Measurements from ENCODE around the gene VKORC1.

DNA sequence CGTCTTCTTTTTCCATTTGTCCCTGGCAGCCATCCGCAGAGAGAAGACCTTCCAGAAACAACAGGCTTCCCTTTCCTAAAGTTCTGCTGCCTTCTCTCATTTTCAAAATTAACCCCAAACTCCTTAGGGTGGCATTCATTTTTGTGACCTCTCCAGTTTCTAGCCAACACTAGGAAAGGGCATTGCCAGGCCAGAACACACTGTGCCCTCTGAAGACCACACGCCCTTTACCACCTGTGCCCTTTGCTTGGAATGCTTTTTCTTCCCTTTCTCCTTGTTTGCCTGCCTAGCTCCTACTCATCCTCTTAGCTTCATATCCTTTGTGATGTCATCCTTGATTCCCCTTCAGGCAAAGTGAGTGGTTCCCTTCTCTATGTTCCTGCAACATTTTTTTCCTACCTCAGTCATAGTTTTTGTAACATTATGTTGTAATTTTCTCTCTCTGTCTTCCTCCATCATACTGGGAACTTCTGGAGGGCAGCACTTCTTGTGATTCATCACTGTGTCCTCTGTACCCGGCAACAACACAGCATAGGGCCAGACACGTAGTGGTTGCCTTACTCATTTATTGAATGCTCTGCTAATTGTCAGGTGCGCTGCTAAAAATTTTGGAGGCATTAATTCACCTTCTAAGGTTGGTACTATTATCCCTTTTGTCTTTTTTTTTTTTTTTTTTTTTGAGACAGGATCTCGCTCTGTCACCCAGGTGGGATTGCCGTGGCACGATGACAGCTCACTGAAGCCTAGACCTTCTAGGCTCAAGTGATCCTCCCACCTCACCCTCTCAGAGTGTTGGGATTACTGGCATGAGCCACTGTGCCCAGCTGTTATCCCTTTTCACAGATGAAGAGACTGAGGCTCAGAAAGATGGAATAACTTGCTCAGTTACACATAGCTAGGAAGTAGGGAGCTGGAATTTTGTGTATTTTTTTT, 23.9 kb upstream of the VKORC1 start:
- TF ChIP-seq POLR2A (IDR thresholded peaks at IDR 0.05; ENCODE audit: low read depth, low read length) (no peak), POLR2AphosphoS5 (IDR thresholded peaks at IDR 0.05; ENCODE audit: low read depth, low read length) (no peak), TAF1 (IDR thresholded peaks at IDR 0.05; ENCODE audit: borderline replicate concordance, low read depth, low read length) (no peak)

Data from GM12892 (cell line).